Calu3 (cell line): Measurements from ENCODE around the gene AEBP1. TPM values are rescaled to one million over a fixed set of nuclear protein-coding genes. Genes with fewer than 3 reads are reported as not detected.

Experiments used
- BruUV-seq: library from RNA; stranded (reverse); fragments of 400-500 nt; replicated peaks from 2 replicates; lab custom pipeline; 2021; lab: Mats Ljungman, UMichigan
- CTCF ChIA-PET: fragments of 300-600 bp; sonication (Branson Sonifier 250); formaldehyde crosslinking; loops from one replicate; lab custom pipeline; 2022; ENCODE audit warnings: antibody characterized with exemption; lab: Charles Lee
- DNase-seq: peaks from one replicate; pipeline ENCODE4 v3.0.0; 2022
- H3K27ac Mint-ChIP-seq: one replicate; pipeline ENCODE4 v1.8.0; 2022; ENCODE audit warnings: mixed read lengths; ENCODE audit not compliant: unreplicated experiment
- H3K27me3 Mint-ChIP-seq: one replicate; pipeline ENCODE4 v1.8.0; 2022; ENCODE audit warnings: mixed read lengths; ENCODE audit not compliant: unreplicated experiment
- H3K36me3 Mint-ChIP-seq: one replicate; pipeline ENCODE4 v1.8.0; 2022; ENCODE audit warnings: mild to moderate bottlenecking, moderate library complexity, mixed read lengths; ENCODE audit not compliant: insufficient read depth, unreplicated experiment
- H3K4me1 Mint-ChIP-seq: one replicate; pipeline ENCODE4 v1.8.0; 2022; ENCODE audit warnings: mild to moderate bottlenecking, low read depth, mixed read lengths; ENCODE audit not compliant: unreplicated experiment
- H3K4me3 Mint-ChIP-seq: one replicate; pipeline ENCODE4 v1.8.0; 2022; ENCODE audit warnings: mild to moderate bottlenecking, low read depth, moderate library complexity, mixed read lengths; ENCODE audit not compliant: unreplicated experiment
- H3K9me3 Mint-ChIP-seq: one replicate; pipeline ENCODE4 v1.8.0; 2022; ENCODE audit warnings: low read depth, mixed read lengths; ENCODE audit not compliant: unreplicated experiment
- intact Hi-C: fragments of 100-400 bp; cut with micrococcal nuclease; formaldehyde crosslinking; loops from one replicate; pipeline ENCODE4 v1.10.0; 2022; ENCODE audit not compliant: unreplicated experiment
- total RNA-seq: library from RNA; stranded (reverse); gene quantifications from 2 replicates; pipeline ENCODE4 v1.2.3, GENCODE V29; 2022
- TF ChIP-seq, protein P1 (sequence below): fragments of 200-600 bp; IDR thresholded peaks from one replicate; pipeline ENCODE4 v1.8.0; 2022; ENCODE audit warnings: antibody characterized with exemption; ENCODE audit not compliant: unreplicated experiment

Gene AEBP1
- total RNA-seq, 1 experiment from 2014 or later = not detected

- H3K27ac Mint-ChIP-seq = no peak overlapping the region
- TF ChIP-seq, protein P1, sequence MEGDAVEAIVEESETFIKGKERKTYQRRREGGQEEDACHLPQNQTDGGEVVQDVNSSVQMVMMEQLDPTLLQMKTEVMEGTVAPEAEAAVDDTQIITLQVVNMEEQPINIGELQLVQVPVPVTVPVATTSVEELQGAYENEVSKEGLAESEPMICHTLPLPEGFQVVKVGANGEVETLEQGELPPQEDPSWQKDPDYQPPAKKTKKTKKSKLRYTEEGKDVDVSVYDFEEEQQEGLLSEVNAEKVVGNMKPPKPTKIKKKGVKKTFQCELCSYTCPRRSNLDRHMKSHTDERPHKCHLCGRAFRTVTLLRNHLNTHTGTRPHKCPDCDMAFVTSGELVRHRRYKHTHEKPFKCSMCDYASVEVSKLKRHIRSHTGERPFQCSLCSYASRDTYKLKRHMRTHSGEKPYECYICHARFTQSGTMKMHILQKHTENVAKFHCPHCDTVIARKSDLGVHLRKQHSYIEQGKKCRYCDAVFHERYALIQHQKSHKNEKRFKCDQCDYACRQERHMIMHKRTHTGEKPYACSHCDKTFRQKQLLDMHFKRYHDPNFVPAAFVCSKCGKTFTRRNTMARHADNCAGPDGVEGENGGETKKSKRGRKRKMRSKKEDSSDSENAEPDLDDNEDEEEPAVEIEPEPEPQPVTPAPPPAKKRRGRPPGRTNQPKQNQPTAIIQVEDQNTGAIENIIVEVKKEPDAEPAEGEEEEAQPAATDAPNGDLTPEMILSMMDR = no peak
- no peaks in the 10 kb centered on the region for H3K27me3 Mint-ChIP-seq
- peaks cover 21% of the 10 kb centered on the region for H3K4me1 Mint-ChIP-seq
- CTCF ChIA-PET = interaction anchor here (0.7 kb wide), 1 partner anchor 974 kb away, joined by 4 read pairs; no protein-coding TSS in a partner anchor
- no peak for DNase-seq
- no peaks in the 10 kb centered on the region for H3K9me3 Mint-ChIP-seq
- BruUV-seq = no TSS peak
- no peak overlapping the region for H3K4me3 Mint-ChIP-seq
- intact Hi-C loops = no loop called here
- peaks cover 68% of the 10 kb centered on the region for H3K36me3 Mint-ChIP-seq
Measured at GRCh38 chr7:44063547-44063893, 40.6 kb upstream of the AEBP1 start.

- no peaks in the 10 kb centered on the region for H3K9me3 Mint-ChIP-seq
- no TSS peak for BruUV-seq
- H3K4me3 Mint-ChIP-seq = no peak overlapping the region
- no peaks in the 10 kb centered on the region for H3K27me3 Mint-ChIP-seq
- intact Hi-C loops = no loop called here
- DNase-seq = no peak
- CTCF ChIA-PET = interaction anchor here (0.6 kb wide), 2 partner anchors 12 to 484 kb away, joined by 3 to 5 read pairs; no protein-coding TSS in a partner anchor
- H3K4me1 Mint-ChIP-seq = peaks cover 23% of the 10 kb centered on the region
- TF ChIP-seq, protein P1 = no peak
- H3K27ac Mint-ChIP-seq = no peak overlapping the region
- peaks cover 67% of the 10 kb centered on the region for H3K36me3 Mint-ChIP-seq
Measured at GRCh38 chr7:44063894-44064651, 40.1 kb upstream of the AEBP1 start.

GRCh38 chr7:44064791-44065430, 39.2 kb upstream of the AEBP1 start:
- no TSS peak for BruUV-seq
- H3K4me1 Mint-ChIP-seq = peaks cover 23% of the 10 kb centered on the region
- peak overlapping the region; percentile 55 for H3K27ac Mint-ChIP-seq
- H3K27me3 Mint-ChIP-seq = no peaks in the 10 kb centered on the region
- intact Hi-C loops = no loop called here
- H3K4me3 Mint-ChIP-seq = no peak overlapping the region
- H3K36me3 Mint-ChIP-seq = peaks cover 66% of the 10 kb centered on the region
- TF ChIP-seq, protein P1 = no peak
- no peak for DNase-seq
- CTCF ChIA-PET = no interaction called here
- H3K9me3 Mint-ChIP-seq = no peaks in the 10 kb centered on the region

- no peaks in the 10 kb centered on the region for H3K9me3 Mint-ChIP-seq
Measured at GRCh38 chr7:44065431-44066110, 38.6 kb upstream of the AEBP1 start, which contains the start of gene PGAM2. TSS of gene PGAM2 (minus strand) at chr7:44065567. CDS start at chr7:44065529, 38 bp downstream.

More at GRCh38 chr7:44065431-44066110, 38.6 kb upstream of the AEBP1 start, which contains the start of gene PGAM2:
- CTCF ChIA-PET = interaction anchor here (0.6 kb wide), 1 partner anchor 30 kb away, joined by 5 read pairs; no protein-coding TSS in a partner anchor
- DNase-seq = no peak
- Mint-ChIP-seq H3K36me3 (peaks cover 68% of the 10 kb centered on the region), H3K4me1 (peaks cover 23% of the 10 kb centered on the region), H3K27ac (peak within 1 kb of the TSS; percentile 55), H3K27me3 (no peaks in the 10 kb centered on the region), H3K4me3 (no peak within 1 kb of the TSS)
- intact Hi-C loops = no loop called here
- TF ChIP-seq, protein P1 = no peak
- no TSS peak for BruUV-seq
